SHP77 (cell line): ENCODE results near the gene FSTL4.

Experiments
- DNase-seq, 2 experiments: peaks; one replicate each; lab custom pipeline; 2025; lab: John Stamatoyannopoulos, UW

FSTL4 gene

GRCh38 chr5:133164759-133165158 lies 447.6 kb downstream of the FSTL4 start:
- no peak for DNase-seq

- DNase-seq = no peak
These were observed 448.5 kb downstream of the FSTL4 start for GRCh38 chr5:133163839-133164238.

GRCh38 chr5:133159543-133159942 lies 452.8 kb downstream of the FSTL4 start:
- DNase-seq = no peak

GRCh38 chr5:133155326-133155969 lies 456.9 kb downstream of the FSTL4 start:
- DNase-seq = peak in 1 of 2 experiments; percentile 47

GRCh38 chr5:133154274-133155075 lies 457.9 kb downstream of the FSTL4 start:
- no peak for DNase-seq

- no peak for DNase-seq
These were observed 461.3 kb downstream of the FSTL4 start for GRCh38 chr5:133150909-133151544.

- DNase-seq = peak; percentile 21 to 69
These were observed 463.0 kb downstream of the FSTL4 start for GRCh38 chr5:133149345-133149744.

- DNase-seq = no peak
These were observed 464.4 kb downstream of the FSTL4 start for GRCh38 chr5:133147815-133148567.

GRCh38 chr5:133147411-133147810 lies 464.9 kb downstream of the FSTL4 start:
- DNase-seq = no peak
